Neutrophil (primary cell): ENCODE measurements around the gene PRRC1.

Source experiments
- H3K27ac ChIP-seq: fragments of 200-600 bp; sonication (generic); 2 replicates; pipeline ENCODE4 v1.5.1; 2016; ENCODE audit warnings: mild to moderate bottlenecking, moderate library complexity
- H3K27me3 ChIP-seq: fragments of 200-600 bp; sonication (generic); 2 replicates; pipeline ENCODE4 v1.6.0; 2016; ENCODE audit warnings: mild to moderate bottlenecking
- H3K36me3 ChIP-seq: fragments of 200-600 bp; sonication (generic); 2 replicates; pipeline ENCODE4 v1.5.1; 2017
- H3K4me1 ChIP-seq, 2 experiments: fragments of 200-600 bp in 1 of 2; sonication (generic) in 1 of 2; 1 replicate in 1 of 2; 2 replicates in 1 of 2; pipeline versions ENCODE4 v1.5.1 to v1.6.1; 2013 to 2016; ENCODE audit warnings: low read depth in 1 of 2, low read length in 1 of 2, mild to moderate bottlenecking in 1 of 2, moderate library complexity in 1 of 2; ENCODE audit not compliant: control insufficient read depth in 1 of 2, insufficient read depth in 1 of 2
- H3K4me3 ChIP-seq, 2 experiments: fragments of 200-600 bp in 1 of 2; sonication (generic) in 1 of 2; 1 replicate in 1 of 2; 2 replicates in 1 of 2; pipeline ENCODE4 v1.5.1; 2013 to 2016; ENCODE audit warnings: low read depth in 1 of 2, low read length in 1 of 2, mild to moderate bottlenecking in 1 of 2, moderate library complexity in 1 of 2
- H3K9me3 ChIP-seq: fragments of 200-600 bp; sonication (generic); 2 replicates; pipeline ENCODE4 v1.5.1; 2016
- CTCF ChIP-seq: fragments of 200-600 bp; sonication (generic); IDR thresholded peaks from 2 replicates; pipeline ENCODE4 v1.5.1; 2016; ENCODE audit warnings: antibody characterized with exemption

The PRRC1 gene

DNA sequence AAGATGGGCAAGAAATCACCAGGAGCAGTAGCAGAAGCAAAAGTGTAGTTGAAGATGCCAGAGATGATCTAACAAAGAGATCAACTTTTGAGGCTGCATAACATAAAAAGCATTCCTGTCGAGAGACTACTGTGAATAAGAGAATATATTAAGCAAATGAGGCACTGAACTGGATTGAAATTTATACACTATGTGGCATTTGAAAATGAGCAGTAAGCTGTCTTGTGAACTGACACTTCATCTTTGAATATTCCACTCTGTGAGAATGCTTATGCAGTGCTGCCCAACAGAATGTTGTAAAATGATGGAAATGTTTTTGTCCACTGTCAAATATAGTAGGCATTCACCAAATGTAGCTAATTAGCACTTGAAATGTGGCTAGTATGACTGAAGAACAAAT lies 18.9 kb upstream of the PRRC1 start:
- Histone ChIP-seq H3K27me3 (no peaks in the 10 kb centered on the region), H3K4me3 (no peak overlapping the region), H3K27ac (no peak overlapping the region), H3K9me3 (no peaks in the 10 kb centered on the region), H3K4me1 (no peaks in the 10 kb centered on the region), H3K36me3 (no peaks in the 10 kb centered on the region)
- no peak for TF ChIP-seq CTCF

GRCh38 chr5:127505905-127506304 lies 11.5 kb upstream of the PRRC1 start:
- no peak for TF ChIP-seq CTCF
- Histone ChIP-seq H3K4me1 (peaks cover 0 to 12% of the 10 kb centered on the region in 2 experiments), H3K27ac (no peak overlapping the region), H3K27me3 (no peaks in the 10 kb centered on the region), H3K4me3 (no peak overlapping the region), H3K9me3 (no peaks in the 10 kb centered on the region), H3K36me3 (no peaks in the 10 kb centered on the region)

- Histone ChIP-seq H3K27ac (no peak overlapping the region), H3K27me3 (peaks cover 2% of the 10 kb centered on the region), H3K4me1 (peaks cover 0 to 12% of the 10 kb centered on the region in 2 experiments), H3K4me3 (no peak overlapping the region), H3K36me3 (no peaks in the 10 kb centered on the region), H3K9me3 (no peaks in the 10 kb centered on the region)
- TF ChIP-seq CTCF: no peak
Observed at GRCh38 chr5:127506616-127507015, 10.8 kb upstream of the PRRC1 start.

DNA sequence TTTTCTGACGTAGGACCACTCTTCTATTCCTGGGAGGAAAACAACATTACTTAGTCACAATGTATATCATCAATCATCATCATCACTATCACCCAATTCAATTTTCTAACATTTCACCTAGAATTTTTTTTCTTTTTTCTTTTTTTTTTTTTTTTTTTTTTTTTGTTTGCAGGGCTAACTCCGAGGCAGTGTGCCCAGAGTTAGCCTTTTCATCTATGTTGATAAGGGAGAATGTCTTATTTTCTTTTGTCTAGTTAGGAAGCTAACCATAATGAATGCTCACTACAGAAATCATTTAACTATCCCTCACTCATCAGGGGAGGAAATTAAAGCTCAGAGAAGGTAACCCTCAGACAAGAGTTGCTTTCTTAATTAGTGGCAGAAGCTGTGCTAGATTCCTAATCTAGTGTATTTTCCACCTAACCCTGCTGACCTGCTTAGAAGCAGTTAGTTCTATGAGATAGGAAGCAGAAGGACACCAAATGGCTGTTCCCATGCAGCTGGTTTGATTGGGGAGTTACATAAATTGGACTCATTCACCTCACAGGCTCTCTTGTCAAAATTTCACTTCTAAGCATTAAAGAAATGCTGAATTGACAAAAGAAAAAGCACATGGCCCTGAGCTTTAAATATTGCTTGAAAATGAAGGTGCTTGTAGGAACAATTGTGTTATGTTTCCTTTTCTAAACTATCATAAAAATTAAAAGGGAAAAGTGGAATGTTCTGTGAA lies 8.6 kb upstream of the PRRC1 start:
- H3K27me3 ChIP-seq: peaks cover 4% of the 10 kb centered on the region
- no peak for TF ChIP-seq CTCF
- peaks cover 0 to 12% of the 10 kb centered on the region in 2 experiments for H3K4me1 ChIP-seq
- H3K4me3 ChIP-seq: no peak overlapping the region
- no peaks in the 10 kb centered on the region for H3K9me3 ChIP-seq
- H3K27ac ChIP-seq: no peak overlapping the region
- no peaks in the 10 kb centered on the region for H3K36me3 ChIP-seq

DNA sequence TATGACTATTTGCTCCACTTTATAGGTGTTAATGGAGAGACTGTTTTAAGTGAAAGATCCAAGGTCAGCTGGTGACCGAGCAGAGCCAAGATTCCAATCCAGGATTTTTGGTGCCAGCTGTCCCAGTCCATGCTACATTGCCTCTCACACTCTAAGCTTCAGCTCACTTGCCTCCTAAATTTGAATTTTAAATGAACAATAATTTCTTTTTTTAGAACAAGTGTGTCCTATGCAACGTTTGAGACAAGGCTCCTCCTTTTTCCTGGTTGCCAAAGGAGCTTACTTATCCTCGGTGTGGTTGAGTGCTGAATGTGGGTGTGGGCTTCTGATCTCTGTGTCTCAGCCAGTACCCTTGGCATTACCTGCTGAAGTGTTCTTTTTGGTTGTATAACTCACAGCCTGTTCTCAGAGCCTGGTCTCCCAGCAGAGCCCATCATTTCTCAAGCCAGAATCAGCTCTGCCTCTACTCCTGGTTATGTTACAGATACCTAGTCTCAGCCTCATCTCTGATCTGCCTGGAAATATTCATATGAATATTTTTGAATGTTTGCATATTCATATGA lies 4.0 kb upstream of the PRRC1 start:
- no peaks in the 10 kb centered on the region for H3K9me3 ChIP-seq
- peaks cover 4% of the 10 kb centered on the region for H3K27me3 ChIP-seq
- peaks cover 9 to 10% of the 10 kb centered on the region in 2 experiments for H3K4me1 ChIP-seq
- no peak overlapping the region for H3K4me3 ChIP-seq
- no peaks in the 10 kb centered on the region for H3K36me3 ChIP-seq
- TF ChIP-seq CTCF: no peak
- H3K27ac ChIP-seq: no peak overlapping the region
